ENCODE results near the gene RNH1.

Gene RNH1

DNA sequence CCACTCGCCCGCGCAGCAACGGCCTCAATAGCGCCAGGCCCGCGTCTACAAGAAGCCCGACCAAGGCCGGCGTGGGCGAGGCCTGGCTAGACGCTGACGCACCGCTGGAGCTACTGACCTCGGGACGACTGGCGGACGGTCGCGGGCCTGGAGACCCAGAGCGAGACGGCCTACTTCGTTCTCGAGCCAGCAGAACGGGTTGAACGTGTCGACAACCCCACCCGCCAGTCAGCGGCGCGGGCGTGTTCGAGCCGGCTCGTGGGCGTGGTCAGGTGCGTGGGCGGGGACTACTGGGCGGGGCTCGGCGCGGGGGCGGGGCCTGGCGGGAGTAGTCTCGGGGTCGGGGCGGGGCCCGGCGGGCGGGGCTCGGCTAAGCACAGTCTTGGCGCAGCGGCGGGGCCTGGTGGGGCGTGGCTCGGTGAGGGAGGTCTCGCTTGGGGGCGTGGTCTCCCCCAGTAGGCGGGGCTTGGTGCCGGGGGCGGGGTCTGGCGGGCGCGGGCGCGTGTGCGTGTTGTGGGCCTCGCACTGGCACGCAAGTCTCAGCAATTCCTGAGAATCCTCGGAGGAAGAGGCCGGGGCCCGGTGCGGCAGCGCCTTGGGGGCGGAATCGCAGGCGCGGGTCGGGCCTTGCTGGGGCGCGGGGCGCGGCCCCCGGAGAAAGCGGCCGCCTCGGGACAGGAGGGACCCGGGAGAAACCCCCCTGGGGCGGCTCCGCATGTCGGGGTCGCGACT, at the start of gene RNH1:
TSS of gene RNH1 (minus strand) at position 248 of the 732 bp plus-strand sequence. CDS start 5,080 bp downstream, outside the sequence.
- DNase-seq, result peak; percentile 99

DNA sequence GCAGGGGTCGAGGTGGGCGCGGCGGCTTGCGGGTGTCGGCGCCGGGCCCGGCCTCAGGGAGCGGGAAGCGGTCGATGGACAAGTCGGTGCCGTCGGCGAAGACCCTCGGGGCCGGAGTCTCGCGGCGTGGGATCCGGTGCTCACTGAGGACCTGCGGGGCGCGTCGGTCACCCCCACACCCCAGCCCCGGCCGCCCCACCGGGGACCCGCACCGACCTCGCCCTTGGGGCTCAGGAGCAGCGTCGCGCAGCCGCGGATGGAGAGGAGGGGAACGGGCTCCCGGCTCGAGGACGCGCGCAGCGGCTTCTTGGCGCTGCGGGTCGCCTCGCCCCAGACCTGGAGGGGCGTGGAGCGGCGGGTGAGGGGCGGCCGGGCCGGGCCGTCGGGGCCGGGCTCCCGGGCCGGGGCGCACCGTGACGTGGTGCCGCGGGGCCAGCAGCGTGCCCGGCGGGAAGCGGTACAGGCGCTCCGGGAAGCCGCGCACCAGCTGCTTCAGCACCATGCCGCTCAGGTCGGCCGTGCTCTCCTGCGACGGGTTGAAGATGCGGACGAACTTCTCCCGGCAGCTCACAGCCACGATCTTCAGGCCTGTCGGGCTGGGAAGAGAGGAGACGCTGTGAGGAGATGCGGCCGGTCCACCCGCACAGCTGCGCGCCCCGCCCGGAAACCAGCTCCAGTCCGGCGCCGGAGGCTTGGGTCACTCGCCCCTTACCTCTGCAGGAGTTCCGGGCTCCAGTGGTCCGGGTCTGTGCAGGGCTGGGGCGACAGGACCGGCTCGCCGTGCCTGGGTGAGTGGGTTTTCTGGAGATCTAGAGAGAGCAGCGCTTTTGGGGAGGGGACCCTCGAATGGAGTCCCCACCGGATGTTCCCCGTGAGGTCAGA, 49.0 kb upstream of the RNH1 start:
- peak; percentile 52 for DNase-seq

DNA sequence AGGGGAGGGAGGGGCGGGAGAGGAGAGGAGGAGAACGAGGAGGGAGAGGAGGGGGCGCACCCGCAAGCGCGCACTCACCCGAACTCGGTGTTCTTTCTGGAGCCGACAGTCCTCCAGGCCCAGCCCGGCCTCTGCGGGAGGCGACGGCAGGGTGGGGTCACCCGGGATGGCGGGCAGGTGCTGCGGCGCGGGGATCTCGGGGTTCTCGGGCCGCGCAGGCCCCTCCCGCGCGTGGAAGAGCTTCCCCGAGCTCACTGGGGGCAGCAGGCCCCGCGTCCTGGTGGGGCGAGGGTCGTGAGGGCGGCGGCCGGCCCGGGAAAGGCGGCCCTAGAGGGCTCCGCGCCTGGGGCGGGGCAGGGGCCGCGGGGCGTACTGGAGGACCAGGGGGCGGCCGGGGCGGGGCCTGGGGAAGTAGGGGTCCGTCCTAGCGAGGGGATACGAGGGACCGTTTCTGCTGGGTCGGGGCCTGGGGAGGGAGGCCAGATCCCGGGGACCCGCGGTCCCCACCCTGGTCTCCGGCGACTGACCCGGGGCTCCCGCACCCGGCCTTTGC, 48.3 kb upstream of the RNH1 start:
- no peak for DNase-seq

DNA sequence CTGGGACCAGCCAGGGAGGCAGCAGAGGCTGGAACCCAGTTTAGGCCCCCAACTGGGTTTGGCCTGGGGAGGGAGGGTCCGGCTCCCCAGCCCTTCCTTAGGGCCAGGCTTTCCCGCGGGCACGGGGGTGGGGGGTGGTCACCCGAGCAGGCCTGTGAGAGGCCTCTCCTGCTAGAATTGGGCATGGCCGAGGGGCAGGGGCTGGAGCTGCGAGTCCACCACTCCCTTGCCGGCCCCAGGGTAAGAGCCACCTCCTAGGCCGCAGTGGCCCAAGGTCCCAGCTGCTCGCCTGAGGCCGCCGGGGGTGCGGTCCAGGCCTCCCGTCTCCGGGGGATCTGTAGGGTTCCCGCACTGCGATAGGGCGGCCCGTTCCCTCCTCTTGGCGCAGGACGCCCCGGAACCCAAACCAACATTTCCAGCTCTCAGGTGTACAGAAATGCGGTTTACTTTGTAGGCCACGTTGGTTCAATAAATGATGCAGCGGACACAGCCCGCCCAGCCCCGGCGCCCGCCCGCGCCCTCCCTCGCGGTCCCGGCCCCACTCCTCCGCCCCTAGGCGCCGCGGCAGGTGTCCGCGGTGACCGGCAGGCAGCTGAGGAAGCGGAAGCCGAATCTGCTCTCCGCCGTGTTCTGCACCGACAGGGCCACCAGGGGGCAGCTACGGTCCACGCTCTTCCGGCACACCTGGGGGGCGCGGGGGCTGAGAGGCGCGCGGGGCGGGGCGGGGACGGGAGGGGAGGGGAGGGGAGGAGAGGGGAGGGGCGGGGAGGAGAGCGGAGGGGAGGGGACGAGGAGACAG, 47.6 kb upstream of the RNH1 start:
- DNase-seq, result peak; percentile 94

DNA sequence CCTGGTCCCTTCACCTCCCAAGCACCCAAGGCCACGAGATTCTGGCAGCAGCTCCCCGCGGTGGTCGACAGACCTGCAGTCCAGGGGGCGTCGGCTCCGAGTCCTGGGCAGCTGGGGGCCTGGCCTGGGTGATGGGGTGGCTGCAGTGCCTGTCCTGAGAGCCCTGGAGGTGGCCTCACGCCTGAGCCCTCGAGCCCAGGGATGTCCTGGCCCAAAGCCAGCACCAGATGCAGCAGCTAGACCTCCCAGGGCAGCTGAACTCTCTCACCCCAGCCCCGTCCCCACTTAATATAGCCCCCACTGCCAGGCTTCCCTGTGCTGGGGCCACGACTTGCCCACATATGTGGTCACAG, 46.9 kb upstream of the RNH1 start:
- DNase-seq, result no peak

DNA sequence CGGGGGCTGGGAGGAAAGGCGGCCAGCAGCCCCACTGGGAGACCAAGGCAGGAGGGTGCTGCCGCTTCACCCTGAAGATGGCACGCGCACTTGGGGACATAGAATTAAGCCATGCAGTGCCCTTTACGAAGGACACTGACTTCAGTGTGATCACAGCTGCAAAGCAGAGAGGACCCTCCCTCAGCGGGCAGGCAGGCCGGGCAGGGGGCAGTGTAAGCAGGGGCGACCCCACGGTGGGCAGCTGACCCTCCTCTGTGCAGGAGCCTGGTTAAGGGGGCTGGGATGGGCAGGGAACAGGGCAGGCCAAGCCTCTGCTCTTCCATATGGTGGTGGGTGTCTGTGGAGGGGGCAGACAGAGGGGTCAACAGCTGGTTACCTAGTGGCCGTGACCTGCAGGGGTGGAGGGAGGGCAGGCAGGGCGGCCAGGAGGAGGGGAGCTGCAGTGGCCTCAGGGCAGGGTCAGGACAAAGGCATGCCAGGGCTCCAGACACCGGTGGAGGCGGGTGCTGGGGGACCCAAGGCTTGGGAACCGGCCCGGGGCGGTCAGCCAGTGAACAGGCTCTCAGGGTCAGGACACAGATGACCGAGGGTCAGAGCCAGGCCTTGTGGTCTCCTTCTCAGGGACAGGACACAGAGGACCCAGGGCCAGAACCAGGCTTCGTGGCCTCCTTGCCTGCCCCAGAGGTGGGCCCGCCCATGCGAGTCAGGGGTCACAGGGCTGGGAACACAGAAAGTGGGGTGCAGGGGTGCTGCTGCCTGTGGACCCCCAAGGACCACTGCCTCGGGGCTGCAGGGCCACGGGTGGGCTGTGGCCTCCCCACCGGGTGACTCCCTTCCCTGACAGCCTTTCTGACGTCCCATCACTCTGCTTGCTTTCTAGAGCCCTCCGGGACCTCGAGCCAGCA, 46.3 kb upstream of the RNH1 start:
- no peak for DNase-seq

DNA sequence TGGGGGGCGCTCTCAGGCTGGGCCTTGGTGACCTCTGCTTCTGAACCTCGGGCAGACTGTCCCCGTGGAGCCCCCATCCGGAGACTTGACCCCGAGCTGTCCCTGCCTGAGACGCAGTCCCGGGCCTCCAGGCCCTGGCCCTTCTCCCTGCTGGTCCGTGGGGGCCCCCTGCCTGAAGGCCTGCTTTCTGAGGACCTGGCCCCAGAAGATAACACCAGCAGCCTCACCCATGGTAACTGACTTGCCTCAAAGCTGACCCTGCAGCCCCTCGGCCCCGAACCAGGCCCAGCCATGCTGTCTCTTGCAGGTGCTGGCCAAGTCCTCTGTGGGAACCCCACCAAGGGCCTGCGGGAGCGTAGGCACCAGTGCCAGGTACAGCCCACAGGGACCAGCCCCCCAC, 44.6 kb upstream of the RNH1 start:
- no peak for DNase-seq

DNA sequence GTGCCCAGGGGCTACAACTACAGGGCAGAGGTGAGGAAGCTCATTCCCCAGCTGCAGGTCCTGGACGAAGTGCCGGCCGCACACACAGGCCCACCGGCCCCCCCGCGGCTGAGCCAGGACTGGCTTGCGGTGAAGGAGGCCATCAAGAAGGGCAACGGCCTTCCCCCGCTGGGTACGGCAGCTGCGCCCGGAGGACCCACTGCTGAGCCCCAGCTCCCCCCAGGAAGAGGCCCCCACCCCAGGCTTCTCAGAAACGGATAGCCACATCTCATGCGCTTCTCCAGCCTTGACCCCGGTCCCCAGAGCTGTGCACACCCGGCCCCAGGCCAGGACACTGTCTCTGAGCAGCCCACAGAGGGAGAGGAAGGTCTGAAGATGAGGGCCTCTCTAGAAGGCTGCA, 44.1 kb upstream of the RNH1 start:
- no peak for DNase-seq

DNA sequence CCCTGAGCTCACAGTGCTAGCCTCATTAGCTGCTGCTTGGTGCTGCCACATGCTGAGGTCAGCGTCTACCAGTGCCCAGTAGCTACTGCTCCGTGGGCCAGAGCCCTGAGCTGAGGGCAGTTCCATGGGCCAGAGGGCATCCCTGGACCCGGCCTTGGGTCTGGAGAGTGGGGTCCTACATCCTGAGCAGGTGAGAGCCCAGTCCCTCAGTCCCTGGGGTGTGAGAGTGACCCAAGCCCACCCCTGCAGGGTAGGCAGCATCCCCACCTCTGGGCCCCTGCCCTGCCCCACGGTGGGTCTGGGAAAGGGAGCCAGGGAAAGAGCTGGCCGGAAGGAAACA, 43.7 kb upstream of the RNH1 start:
- DNase-seq, result no peak

DNA sequence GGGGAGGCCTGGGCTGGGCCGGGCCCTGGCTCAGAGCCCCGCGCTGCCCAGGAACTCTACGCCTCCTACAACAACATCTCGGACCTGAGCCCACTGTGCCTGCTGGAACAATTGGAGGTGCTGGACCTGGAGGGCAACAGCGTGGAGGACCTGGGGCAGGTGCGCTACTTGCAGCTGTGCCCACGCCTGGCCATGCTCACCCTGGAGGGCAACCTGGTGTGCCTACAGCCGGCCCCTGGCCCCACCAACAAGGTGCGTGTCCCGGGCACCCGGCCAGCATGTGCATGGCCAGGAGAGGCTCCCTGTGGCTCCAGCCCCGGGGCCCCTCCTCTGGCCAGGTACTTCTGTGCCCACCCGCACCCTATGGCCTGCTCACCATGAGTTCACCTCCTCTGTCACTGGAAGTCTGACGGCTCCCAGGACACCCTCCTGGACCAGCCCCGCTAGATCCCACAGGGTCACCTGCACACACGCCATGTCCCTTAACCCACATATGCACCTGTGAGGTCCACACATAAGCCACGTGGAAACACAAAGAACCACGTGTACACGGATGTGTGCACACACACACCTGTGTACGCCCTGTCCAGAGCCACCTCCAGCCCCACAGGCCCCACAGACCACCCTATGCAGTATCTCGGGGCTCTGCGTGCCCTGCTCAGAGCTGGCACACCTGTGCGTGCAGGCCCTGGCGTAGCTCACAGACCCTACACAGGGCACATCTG, 43.1 kb upstream of the RNH1 start:
- no peak for DNase-seq

DNA sequence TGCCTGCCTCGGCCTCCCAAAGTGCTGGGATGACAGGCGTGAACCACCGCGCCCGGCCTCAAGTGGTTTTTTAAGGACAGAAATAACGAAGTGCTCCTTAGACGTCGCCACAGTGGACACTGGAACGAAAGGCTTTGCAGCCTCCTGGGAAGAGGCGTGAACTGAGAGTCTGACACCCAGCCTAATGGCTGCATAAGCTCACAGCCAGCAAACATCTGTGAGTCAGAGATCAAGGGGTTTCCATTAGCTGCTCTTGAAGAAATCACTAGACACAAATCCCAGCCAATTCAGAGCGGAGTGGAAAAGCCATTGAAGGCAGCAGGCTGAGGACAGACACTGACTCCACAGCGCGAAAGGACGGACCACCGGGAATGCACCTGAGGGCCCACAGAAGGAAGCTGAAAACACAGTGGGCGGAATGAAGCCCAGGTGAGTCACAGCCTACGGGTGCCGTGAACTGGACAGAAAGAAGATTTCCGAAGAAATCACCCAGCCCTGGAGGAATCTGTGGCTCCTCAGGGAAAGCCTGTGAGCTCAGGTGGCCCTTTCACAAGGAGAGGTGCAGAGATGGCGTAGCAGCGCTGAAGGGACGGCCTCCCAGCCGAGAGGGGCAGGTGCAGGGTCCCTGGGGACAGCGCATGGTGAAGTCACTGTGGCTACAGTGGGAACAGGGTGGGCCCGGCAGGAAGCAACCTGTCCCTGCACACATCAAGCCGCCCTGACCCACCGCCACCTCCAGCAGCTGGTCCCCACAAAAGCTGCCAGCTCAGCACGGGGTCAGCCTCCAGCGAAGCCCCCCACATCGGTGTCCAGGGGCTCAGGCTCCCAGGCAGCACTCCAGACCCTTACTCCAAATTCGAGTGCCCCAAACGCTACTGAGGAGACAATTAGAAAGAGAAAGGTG, 41.9 kb upstream of the RNH1 start:
- DNase-seq, result no peak

DNA sequence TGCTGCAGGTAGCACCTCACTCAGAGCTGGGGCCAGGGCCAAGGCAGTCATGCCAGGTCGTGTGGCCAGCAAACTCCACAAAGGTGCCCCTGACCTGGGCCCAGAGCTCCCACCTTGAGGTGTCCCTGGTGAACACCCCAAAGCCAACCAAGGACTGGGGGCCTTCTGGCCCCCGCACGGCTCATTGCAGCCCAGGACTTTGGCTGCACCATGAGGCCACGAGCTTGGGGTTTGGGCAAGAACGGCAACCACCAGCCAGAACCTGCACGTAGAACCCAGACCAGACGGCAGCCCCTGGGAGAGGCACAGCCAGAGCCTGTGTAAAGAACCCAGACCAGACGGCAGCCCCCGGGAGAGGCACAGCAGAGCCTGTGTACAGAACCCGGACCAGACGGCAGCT, 38.1 kb upstream of the RNH1 start:
- DNase-seq, result no peak

DNA sequence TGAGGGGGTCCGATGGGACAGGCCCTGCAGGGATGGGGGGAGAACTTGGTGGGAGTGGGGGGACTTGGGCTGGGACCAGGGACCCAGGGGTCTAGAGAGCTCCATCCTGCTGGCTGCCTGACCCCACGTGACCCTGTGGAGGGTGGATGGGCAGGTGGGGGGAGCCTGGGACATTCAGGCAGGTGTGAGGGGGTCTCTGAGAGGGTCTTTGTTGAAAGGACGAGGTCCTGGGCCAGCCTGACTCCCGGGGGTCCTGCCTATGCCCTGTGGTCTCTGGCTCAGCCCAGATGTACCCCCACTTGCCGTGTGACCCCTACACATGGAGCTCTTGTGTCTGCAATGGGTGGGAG, 37.8 kb upstream of the RNH1 start:
- no peak for DNase-seq

DNA sequence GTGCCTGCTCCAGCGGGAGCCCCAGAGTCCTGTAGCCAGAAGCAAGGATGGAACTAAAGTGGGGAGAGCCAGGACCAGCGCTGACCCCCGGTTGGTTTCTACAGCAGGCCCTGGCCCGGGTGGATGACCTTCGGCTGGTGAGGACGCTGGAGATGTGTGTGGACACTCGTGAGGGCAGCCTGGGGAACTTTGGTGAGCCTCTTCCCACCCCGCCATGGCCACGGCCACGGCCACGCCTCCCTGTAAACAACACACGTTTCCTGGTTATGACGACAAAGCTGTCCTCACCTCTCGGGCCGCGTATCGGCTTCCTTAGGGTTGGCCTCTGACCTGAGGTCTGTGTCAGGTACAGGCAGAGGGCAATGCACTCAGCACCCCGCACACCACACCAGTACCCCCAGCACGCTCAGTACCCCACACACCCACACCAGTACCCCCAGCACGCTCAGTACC, 34.4 kb upstream of the RNH1 start:
- no peak for DNase-seq

DNA sequence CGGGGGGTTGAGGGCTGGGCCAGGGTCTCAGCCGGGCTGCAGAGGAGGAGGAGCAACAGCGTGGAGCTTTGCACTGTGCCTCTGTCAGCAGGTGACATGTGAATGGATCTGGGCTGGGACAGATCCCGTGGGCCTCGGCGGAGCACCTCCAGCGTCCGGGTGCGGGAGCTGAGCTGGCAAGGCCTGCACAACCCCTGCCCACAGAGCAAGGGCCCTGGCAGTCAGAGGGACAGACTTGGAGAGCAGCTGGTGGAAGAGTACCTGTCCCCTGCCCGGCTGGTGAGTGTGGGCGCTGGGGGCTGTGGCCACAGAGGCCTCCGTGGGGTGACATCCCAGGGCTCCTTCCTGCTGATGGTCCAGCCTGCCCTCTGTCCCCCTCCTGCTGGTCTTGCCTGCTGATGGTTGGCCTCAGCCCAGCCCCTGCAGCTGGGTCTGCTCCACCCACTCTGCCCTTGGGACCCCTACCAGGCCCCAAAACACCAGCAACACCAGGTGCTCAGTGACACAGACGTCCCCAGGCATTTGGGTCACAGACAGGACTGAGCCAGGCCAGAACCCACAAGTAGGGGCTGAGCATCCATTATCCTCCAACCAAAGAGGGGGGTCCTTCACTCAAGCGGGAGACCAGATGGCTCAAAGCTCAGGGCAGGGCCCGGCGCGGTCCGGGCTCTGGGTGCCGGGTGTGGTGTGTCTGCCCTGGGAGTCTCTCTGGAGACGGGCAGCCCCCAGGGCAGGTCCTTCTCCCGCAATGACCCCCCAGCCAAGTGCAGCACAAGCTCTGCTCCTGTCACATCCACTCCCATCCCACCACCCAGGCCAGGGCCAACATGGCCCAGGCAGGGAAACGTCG, 33.8 kb upstream of the RNH1 start:
- DNase-seq, result no peak

DNA sequence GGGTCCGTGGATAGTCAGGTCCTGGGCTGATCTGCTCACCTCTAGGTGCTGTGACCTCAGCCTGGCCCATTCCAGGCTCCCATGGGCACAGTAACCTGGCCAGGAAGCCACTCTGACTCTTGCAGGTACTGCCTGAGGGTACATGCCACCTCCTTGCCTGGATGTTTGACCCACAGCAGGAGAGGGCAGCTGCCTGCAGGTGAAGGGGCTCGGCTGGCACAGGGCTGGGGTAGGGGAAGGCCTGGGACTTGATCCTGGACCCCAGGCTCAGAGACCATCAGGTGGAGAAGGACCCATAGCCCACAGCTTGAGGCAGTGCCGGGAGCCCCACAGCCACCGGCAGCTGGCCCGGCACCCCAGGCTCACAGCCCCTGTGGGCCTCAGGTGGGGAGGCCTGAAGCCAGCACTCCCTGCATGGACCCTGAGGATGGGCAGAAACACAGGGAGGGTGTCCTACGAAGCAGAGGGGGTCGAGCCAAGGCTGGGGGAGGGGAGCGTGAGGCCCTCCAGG, 33.0 kb upstream of the RNH1 start:
- no peak for DNase-seq

DNA sequence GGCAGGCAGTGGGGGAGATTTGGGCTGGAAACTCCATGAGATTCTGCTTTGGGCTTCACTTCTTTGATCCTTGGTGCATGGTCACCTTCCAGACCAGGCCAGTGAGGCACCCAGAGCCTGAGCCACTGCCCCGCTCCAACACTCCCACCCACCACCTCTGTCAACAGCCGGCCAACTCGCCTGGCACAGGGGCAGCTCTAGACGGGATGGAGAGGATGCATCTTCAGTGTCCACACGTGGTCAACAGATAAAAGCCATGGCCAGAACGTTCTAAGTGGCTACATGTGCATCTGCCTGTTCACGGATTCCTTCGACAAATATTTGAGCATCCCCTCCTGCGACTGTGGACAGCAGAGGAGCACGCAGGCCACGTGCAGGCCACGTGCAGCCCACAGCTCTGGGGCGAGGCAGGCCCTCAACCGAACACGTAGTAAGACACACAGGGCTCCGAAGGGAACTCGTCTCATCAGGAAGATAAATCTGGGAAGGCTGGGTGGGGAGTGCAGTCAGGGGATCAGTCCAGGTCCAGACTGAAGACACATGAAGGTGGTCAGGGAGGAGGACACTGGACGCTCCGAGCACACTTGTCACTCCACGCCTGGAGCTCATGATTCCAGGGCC, 31.5 kb upstream of the RNH1 start:
- no peak for DNase-seq

DNA sequence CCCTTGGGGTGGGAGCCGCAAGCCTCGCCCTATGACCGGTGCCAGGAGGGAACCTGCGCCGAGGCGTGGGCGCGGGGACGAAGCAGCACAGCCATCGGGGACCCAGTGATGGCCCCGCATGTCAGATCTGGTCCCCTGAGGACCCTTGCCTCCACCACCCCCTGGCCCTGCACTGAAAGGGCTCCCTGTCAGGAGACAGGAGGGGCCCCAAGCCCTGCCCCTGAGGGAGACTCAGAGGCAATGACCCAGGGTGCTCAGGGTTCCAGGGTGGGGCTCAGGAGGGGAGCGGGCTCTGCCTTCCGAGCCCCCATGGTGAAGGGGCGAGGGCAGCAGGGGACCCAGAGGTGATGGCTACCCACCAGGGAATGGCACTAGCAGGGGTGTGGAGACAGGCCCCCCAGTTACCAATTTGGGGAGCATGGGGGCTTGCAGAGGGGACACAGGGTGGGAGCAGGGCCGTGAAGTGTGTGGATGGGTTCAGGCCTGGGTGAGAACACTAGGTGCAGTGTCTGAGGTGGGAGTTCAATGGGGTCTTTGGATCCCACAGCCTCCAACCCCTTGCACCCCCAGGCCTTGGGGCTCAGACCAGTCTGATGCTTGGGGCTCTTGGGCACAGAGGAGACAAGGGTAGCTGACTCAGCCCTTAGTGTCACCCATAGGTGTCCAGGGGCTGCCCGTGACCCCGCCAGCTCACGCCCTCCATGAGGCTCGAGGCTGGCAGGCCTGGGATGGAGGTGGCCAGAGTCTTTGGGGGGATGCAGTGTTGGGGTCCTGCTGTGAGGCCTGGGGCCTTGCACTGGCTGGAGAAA, 30.8 kb upstream of the RNH1 start:
- DNase-seq, result no peak
